AG04449 (cell line): Measurements from ENCODE around the gene RXFP2.

Experiments used
- CTCF ChIA-PET: fragments of 350-600 bp; formaldehyde crosslinking; extraction: SDS; loops from one replicate; lab custom pipeline; 2021; ENCODE audit warnings: antibody characterized with exemption; lab: Yijun Ruan, JAX
- POLR2A ChIA-PET: fragments of 400-600, 350-600 bp; formaldehyde crosslinking; extraction: SDS; loops from one replicate; lab custom pipeline; 2020; ENCODE audit warnings: antibody characterized with exemption, inconsistent platforms; lab: Yijun Ruan, JAX
- DNase-seq: peaks from one replicate; pipeline ENCODE4 v3.0.0-alpha.2; 2010; ENCODE audit warnings: low read depth, low spot score
- H3K4me3 ChIP-seq: 2 replicates; pipeline ENCODE4 v1.5.1; 2011; ENCODE audit warnings: low read depth, mild to moderate bottlenecking, control low read depth, low read length
- TF ChIP-seq, protein P1 (sequence below): IDR thresholded peaks from one replicate; pipeline ENCODE4 v1.5.1; 2011; ENCODE audit warnings: mild to moderate bottlenecking, moderate library complexity, low read length, control low read depth, inconsistent platforms; ENCODE audit not compliant: insufficient read depth; ENCODE audit errors: missing control alignments

The RXFP2 gene

DNA sequence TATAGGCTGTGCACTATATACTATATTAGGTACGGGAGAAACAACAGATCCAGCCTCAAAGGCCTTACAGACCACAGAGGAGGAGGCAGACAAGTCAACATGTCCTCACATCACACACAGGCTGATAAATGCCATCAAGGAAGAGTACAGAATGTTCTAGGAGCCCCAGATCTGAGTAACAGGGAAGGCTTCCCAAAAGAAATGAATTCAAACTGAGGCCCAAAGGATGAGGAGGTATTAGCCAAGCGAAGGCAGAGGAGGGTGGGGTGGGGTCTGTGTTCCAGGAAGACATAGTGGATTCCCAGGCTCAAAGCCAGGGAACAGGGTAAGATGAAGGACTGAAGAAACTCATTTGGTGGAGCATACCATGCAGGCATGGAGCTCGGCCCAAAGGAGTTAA is 55.1 kb downstream of the RXFP2 start:
- TF ChIP-seq, protein P1, sequence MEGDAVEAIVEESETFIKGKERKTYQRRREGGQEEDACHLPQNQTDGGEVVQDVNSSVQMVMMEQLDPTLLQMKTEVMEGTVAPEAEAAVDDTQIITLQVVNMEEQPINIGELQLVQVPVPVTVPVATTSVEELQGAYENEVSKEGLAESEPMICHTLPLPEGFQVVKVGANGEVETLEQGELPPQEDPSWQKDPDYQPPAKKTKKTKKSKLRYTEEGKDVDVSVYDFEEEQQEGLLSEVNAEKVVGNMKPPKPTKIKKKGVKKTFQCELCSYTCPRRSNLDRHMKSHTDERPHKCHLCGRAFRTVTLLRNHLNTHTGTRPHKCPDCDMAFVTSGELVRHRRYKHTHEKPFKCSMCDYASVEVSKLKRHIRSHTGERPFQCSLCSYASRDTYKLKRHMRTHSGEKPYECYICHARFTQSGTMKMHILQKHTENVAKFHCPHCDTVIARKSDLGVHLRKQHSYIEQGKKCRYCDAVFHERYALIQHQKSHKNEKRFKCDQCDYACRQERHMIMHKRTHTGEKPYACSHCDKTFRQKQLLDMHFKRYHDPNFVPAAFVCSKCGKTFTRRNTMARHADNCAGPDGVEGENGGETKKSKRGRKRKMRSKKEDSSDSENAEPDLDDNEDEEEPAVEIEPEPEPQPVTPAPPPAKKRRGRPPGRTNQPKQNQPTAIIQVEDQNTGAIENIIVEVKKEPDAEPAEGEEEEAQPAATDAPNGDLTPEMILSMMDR, result no peak
- POLR2A ChIA-PET, result no interaction called here
- no peak overlapping the region for H3K4me3 ChIP-seq
- CTCF ChIA-PET, result interaction anchor here (1.0 kb wide), 2 partner anchors 256 to 370 kb away, joined by 3 read pairs; no protein-coding TSS in a partner anchor
- DNase-seq, result no peak

DNA sequence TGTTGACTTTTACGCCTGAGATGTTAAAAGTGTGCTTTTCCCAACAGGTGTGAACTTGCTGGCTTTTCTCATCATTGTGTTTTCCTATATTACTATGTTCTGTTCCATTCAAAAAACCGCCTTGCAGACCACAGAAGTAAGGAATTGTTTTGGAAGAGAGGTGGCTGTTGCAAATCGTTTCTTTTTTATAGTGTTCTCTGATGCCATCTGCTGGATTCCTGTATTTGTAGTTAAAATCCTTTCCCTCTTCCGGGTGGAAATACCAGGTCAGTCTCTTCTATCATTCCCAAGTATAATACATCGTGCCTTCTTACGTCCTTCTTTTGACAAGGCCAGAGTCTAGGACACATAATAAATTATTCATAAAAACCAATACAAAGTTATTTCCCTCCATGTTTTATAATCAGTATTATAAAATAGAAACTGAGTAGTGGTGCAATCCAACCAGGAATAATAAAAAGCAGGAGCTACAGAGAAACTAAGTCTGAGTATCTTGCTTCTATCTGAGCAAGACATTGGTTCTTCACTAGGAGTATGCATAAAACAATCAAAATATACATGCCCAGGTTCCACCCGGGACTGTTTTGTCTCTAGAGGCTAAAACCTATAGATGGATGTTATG is 57.9 kb downstream of the RXFP2 start:
- no peak overlapping the region for H3K4me3 ChIP-seq
- DNase-seq, result no peak
- TF ChIP-seq, protein P1, result peak; percentile 27
- ChIA-PET POLR2A (no interaction called here), CTCF (interaction anchor here (0.8 to 4.4 kb wide), 18 partner anchors 12 to 562 kb away, joined by 3 to 46 read pairs (median 4); no protein-coding TSS in a partner anchor)

DNA sequence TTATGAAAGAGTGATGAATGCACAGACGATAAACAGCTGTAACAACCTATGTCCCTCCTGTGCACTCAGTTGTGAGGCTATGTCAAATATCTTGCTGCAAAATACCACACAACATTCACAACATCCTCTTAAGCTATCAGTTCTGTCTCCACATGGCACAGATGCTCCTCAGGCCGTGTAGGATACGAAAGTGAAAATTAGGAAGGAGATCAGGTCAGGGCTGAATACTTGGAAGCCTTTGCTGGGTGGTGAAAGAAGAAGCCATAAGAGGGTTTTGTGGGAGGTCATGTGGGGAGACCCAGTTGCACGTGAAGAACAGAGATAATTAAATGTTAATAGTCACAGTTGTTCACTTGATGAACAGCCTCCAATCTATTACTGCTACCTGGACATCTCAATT is 58.9 kb downstream of the RXFP2 start:
- TF ChIP-seq, protein P1, result no peak
- ChIA-PET POLR2A (no interaction called here), CTCF (interaction anchor here (0.8 to 4.4 kb wide), 14 partner anchors 13 to 563 kb away, joined by 3 to 46 read pairs (median 4); no protein-coding TSS in a partner anchor)
- DNase-seq, result no peak
- H3K4me3 ChIP-seq, result no peak overlapping the region

DNA sequence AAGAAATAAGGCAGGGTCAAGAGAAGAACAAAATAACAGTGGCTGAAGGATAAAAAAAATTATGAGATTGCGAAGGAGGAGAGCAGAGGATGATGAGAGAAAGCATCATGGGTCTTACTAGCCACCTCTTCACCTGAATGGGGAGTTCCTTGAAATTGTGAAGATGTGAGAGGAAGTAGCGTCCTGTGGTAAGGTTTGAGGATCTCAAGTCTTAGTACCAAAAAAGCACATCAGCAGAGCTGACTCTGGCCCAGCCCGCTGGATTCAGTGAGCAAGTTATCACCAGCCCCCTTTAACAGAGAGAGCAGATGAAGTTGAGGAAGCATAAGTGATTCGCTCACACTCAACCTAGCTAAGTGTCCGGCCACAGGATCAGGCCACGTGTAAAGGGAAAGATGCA is 61.8 kb downstream of the RXFP2 start:
- H3K4me3 ChIP-seq, result no peak overlapping the region
- ChIA-PET POLR2A (no interaction called here), CTCF (interaction anchor here (1.2 to 1.6 kb wide), 3 partner anchors 263 to 565 kb away, joined by 5 to 6 read pairs (median 6); no protein-coding TSS in a partner anchor)
- no peak for DNase-seq
- TF ChIP-seq, protein P1, result no peak

DNA sequence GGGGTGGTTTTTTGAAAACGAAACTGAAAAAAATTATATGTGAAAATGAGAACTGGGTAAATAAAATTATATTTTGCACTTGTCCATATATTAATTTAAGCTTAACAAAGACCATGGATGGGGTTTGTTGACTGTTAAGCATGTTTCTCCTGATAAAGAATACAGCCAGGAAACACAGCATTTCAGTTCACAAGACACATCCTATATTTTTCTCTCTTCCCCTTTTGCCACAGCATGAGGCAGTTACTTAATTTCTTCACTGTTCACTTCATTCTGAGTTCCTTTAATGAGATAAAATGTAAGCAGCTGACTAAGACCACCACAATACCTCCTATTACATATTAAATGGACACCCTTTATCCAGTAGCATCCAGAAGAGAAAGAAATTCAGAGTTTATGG is 64.0 kb downstream of the RXFP2 start:
- H3K4me3 ChIP-seq, result no peak overlapping the region
- TF ChIP-seq, protein P1, result no peak
- no peak for DNase-seq
- CTCF ChIA-PET, result no interaction called here
- POLR2A ChIA-PET, result no interaction called here

DNA sequence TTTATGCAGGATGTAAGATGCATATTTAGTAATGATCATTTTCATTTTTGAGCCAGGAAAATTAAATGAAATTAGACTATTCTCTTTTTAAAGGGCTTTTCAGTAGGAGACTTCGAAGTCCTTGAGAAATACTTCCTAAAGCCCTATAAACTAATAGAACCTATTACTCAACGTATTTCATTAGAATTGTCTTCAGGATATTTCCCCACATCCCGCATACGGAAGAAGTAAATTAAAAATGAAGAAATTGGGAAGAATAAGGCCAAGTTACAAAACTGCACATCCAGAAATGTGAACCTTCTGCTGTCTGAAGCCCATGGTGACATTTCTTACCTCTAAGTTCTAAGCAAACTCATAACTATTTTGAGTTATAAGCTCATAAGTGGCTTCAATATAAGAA is 66.5 kb downstream of the RXFP2 start:
- no peak overlapping the region for H3K4me3 ChIP-seq
- ChIA-PET POLR2A (no interaction called here), CTCF (interaction anchor here (1.2 to 1.6 kb wide), 2 partner anchors 11 to 570 kb away, joined by 3 to 4 read pairs; no protein-coding TSS in a partner anchor)
- TF ChIP-seq, protein P1, result no peak
- DNase-seq, result no peak
